Activated gamma-delta T cell treated with Interleukin-2 at 50 U/mL for 16 hours (primary cell): Measurements from ENCODE around the gene ALDH2.
"Not testable (repeated sequence)": the region's sequence is repeated elsewhere in the genome, so short reads cannot be mapped to it uniquely, and the experiment has no call there.

ENCODE experiments used
- DNase-seq: peaks from one replicate; pipeline ENCODE4 v3.0.0-alpha.2; 2020

Gene ALDH2

GRCh38 chr12:111759991-111760390, 6.7 kb upstream of the ALDH2 start:
- no peak for DNase-seq

GRCh38 chr12:111761099-111761498, 5.6 kb upstream of the ALDH2 start:
- DNase-seq: no peak

- no peak for DNase-seq
Measured at GRCh38 chr12:111761706-111762105, 5.0 kb upstream of the ALDH2 start.

- DNase-seq: not testable (repeated sequence)
Measured at GRCh38 chr12:111763552-111763951, 3.2 kb upstream of the ALDH2 start.

- DNase-seq: no peak
Measured at GRCh38 chr12:111764120-111764821, 2.5 kb upstream of the ALDH2 start.

- DNase-seq: no peak
Measured at GRCh38 chr12:111767362-111768158, 827 bp downstream of the ALDH2 start.

GRCh38 chr12:111768159-111768895, 1.6 kb downstream of the ALDH2 start:
- DNase-seq: no peak

- DNase-seq: no peak
Measured at GRCh38 chr12:111769599-111769998, 2.9 kb downstream of the ALDH2 start.

- DNase-seq: no peak
Measured at GRCh38 chr12:111773801-111774551, 7.2 kb downstream of the ALDH2 start.

GRCh38 chr12:111775205-111776193, 8.8 kb downstream of the ALDH2 start:
- DNase-seq: no peak

GRCh38 chr12:111776836-111777344, 10.2 kb downstream of the ALDH2 start:
- DNase-seq: no peak

GRCh38 chr12:111777345-111778045, 10.8 kb downstream of the ALDH2 start:
- DNase-seq: no peak

GRCh38 chr12:111780166-111780565, 13.4 kb downstream of the ALDH2 start:
- no peak for DNase-seq

GRCh38 chr12:111780615-111781014, 13.9 kb downstream of the ALDH2 start:
- no peak for DNase-seq

GRCh38 chr12:111781085-111781658, 14.4 kb downstream of the ALDH2 start:
- no peak for DNase-seq

- no peak for DNase-seq
Measured at GRCh38 chr12:111783046-111783445, 16.3 kb downstream of the ALDH2 start.

GRCh38 chr12:111784953-111785352, 18.2 kb downstream of the ALDH2 start:
- DNase-seq: no peak

- no peak for DNase-seq
Measured at GRCh38 chr12:111785651-111786050, 18.9 kb downstream of the ALDH2 start.

- DNase-seq: no peak
Measured at GRCh38 chr12:111788178-111788654, 21.5 kb downstream of the ALDH2 start.

- DNase-seq: no peak
Measured at GRCh38 chr12:111789779-111790178, 23.0 kb downstream of the ALDH2 start.
